ENCODE measurements around the gene SUMO3.
A peak's percentile ranks its signal among the peaks of the same experiment; 100 is the strongest.

SUMO3 gene

GRCh38 chr21:44801468-44802395 lies 16.1 kb downstream of the SUMO3 start, which contains the start of gene UBE2G2:
Gene UBE2G2, minus strand, starts transcription at chr21:44801820. Its CDS starts 72 bp downstream, at chr21:44801748.
- peak; percentile 86 to 91 for DNase-seq

- DNase-seq = peak in 1 of 2 donors; percentile 58
Observed at GRCh38 chr21:44800971-44801467, 16.8 kb downstream of the SUMO3 start.

- peak in 1 of 2 donors; percentile 23 for DNase-seq
Observed at GRCh38 chr21:44800103-44800502, 17.8 kb downstream of the SUMO3 start.

GRCh38 chr21:44799646-44800045 lies 18.2 kb downstream of the SUMO3 start:
- DNase-seq = no peak

GRCh38 chr21:44797775-44798174 lies 20.1 kb downstream of the SUMO3 start:
- no peak for DNase-seq

GRCh38 chr21:44795342-44795741 lies 22.5 kb downstream of the SUMO3 start:
- no peak for DNase-seq

- DNase-seq = no peak
Observed at GRCh38 chr21:44793592-44794374, 24.1 kb downstream of the SUMO3 start.

GRCh38 chr21:44792702-44793591 lies 24.9 kb downstream of the SUMO3 start:
- peak; percentile 58 to 71 for DNase-seq

GRCh38 chr21:44791993-44792392 lies 25.9 kb downstream of the SUMO3 start:
- no peak for DNase-seq

- no peak for DNase-seq
Observed at GRCh38 chr21:44791246-44791645, 26.6 kb downstream of the SUMO3 start.

- DNase-seq = no peak
Observed at GRCh38 chr21:44790368-44790767, 27.5 kb downstream of the SUMO3 start.

- DNase-seq = no peak
Observed at GRCh38 chr21:44789880-44790279, 28.0 kb downstream of the SUMO3 start.

- no peak for DNase-seq
Observed at GRCh38 chr21:44785620-44786335, 32.1 kb downstream of the SUMO3 start.

GRCh38 chr21:44784810-44785209 lies 33.1 kb downstream of the SUMO3 start:
- DNase-seq = no peak

- no peak for DNase-seq
Observed at GRCh38 chr21:44783020-44783696, 34.7 kb downstream of the SUMO3 start.

- no peak for DNase-seq
Observed at GRCh38 chr21:44780767-44781459, 36.9 kb downstream of the SUMO3 start.

- no peak for DNase-seq
Observed at GRCh38 chr21:44780137-44780502, 37.7 kb downstream of the SUMO3 start.

GRCh38 chr21:44779417-44780136 lies 38.3 kb downstream of the SUMO3 start:
- DNase-seq = no peak

GRCh38 chr21:44778983-44779382 lies 38.9 kb downstream of the SUMO3 start:
- no peak for DNase-seq

GRCh38 chr21:44778499-44778911 lies 39.4 kb downstream of the SUMO3 start:
- DNase-seq = no peak

All from CD4-positive, alpha-beta T cell treated with Interferon alpha-2 for 1 hour (primary cell).